Right atrium auricular region (tissue), 2 donors: Measurements from ENCODE around the gene SKA1. TPM values are rescaled to one million over a fixed set of nuclear protein-coding genes. Genes with fewer than 3 reads are reported as not detected.

Experiments
- DNase-seq: peaks from one replicate; pipeline ENCODE4 v3.0.0-alpha.2; 2019; ENCODE audit warnings: low spot score
- H3K27ac ChIP-seq, 2 donors: fragments of 200-600 bp; sonication (generic); 1 replicate in 1 of 2; 2 replicates in 1 of 2; pipeline ENCODE4 v1.5.1; 2016 to 2019
- H3K27me3 ChIP-seq, 2 donors: fragments of 200-600 bp; sonication (generic); one replicate each; pipeline versions ENCODE4 v1.5.1 to v1.6.0; 2017 to 2019
- H3K36me3 ChIP-seq: fragments of 200-600 bp; sonication (generic); one replicate; pipeline ENCODE4 v1.5.1; 2016
- H3K4me1 ChIP-seq, 2 donors: fragments of 200-600 bp; sonication (generic); one replicate each; pipeline versions ENCODE4 v1.5.1 to v1.6.0; 2017 to 2019
- H3K4me3 ChIP-seq, 2 donors: fragments of 200-600 bp; sonication (generic); 1 replicate in 1 of 2; 2 replicates in 1 of 2; pipeline ENCODE4 v1.5.1; 2017 to 2019; ENCODE audit warnings: mild to moderate bottlenecking in 1 of 2, moderate library complexity in 1 of 2
- H3K9me3 ChIP-seq, 2 donors: fragments of 200-600 bp; sonication (generic); one replicate each; pipeline ENCODE4 v1.5.1; 2019
- CTCF ChIP-seq, 2 donors: fragments of 200-600 bp; sonication (generic); IDR thresholded peaks; one replicate each; pipeline ENCODE4 v1.5.1; 2019; ENCODE audit warnings: antibody characterized with exemption in 2 of 2
- total RNA-seq, 2 donors: library from RNA; depleted of rRNA; stranded (reverse); fragments of >200 nt; gene quantifications; one replicate each; pipeline ENCODE4 v1.1.0, GENCODE V29; 2016

SKA1 gene
- total RNA-seq, 2 donors from 2014 or later: 0.78 TPM; not detected in 1

GRCh38 chr18:50356036-50356945, 18.6 kb upstream of the SKA1 start:
- no peaks in the 10 kb centered on the region for H3K9me3 ChIP-seq
- no peak for TF ChIP-seq CTCF (IDR thresholded peaks at IDR 0.05)
- no peaks in the 10 kb centered on the region for H3K4me1 ChIP-seq
- no peaks in the 10 kb centered on the region for H3K36me3 ChIP-seq
- H3K4me3 ChIP-seq: no peak overlapping the region
- no peak for DNase-seq
- no peaks in the 10 kb centered on the region for H3K27me3 ChIP-seq
- no peak overlapping the region for H3K27ac ChIP-seq

- DNase-seq: no peak
- H3K4me3 ChIP-seq: no peak overlapping the region
- no peaks in the 10 kb centered on the region for H3K4me1 ChIP-seq
- no peaks in the 10 kb centered on the region for H3K27me3 ChIP-seq
- H3K36me3 ChIP-seq: no peaks in the 10 kb centered on the region
- TF ChIP-seq CTCF (IDR thresholded peaks at IDR 0.05): no peak
- no peak overlapping the region for H3K27ac ChIP-seq
- H3K9me3 ChIP-seq: no peaks in the 10 kb centered on the region
Observed at GRCh38 chr18:50358844-50359243, 16.0 kb upstream of the SKA1 start.

GRCh38 chr18:50359806-50360205, 15.0 kb upstream of the SKA1 start:
- DNase-seq: no peak
- H3K9me3 ChIP-seq: no peaks in the 10 kb centered on the region
- no peak overlapping the region for H3K4me3 ChIP-seq

GRCh38 chr18:50360611-50361010, 14.2 kb upstream of the SKA1 start:
- no peak overlapping the region for H3K4me3 ChIP-seq
- no peaks in the 10 kb centered on the region for H3K36me3 ChIP-seq
- no peaks in the 10 kb centered on the region for H3K4me1 ChIP-seq
- no peak for DNase-seq
- no peak for TF ChIP-seq CTCF (IDR thresholded peaks at IDR 0.05)
- H3K9me3 ChIP-seq: no peaks in the 10 kb centered on the region
- no peaks in the 10 kb centered on the region for H3K27me3 ChIP-seq
- no peak overlapping the region for H3K27ac ChIP-seq

More at GRCh38 chr18:50359806-50360205, 15.0 kb upstream of the SKA1 start:
- no peak for TF ChIP-seq CTCF (IDR thresholded peaks at IDR 0.05)
- Histone ChIP-seq H3K27ac (no peak overlapping the region), H3K4me1 (no peaks in the 10 kb centered on the region), H3K36me3 (no peaks in the 10 kb centered on the region), H3K27me3 (no peaks in the 10 kb centered on the region)

GRCh38 chr18:50369672-50370071, 5.2 kb upstream of the SKA1 start:
- Histone ChIP-seq H3K4me3 (no peak overlapping the region), H3K9me3 (peaks cover 0 to 15% of the 10 kb centered on the region in 2 donors), H3K4me1 (no peaks in the 10 kb centered on the region), H3K27me3 (no peaks in the 10 kb centered on the region), H3K27ac (no peak overlapping the region), H3K36me3 (no peaks in the 10 kb centered on the region)
- DNase-seq: no peak
- no peak for TF ChIP-seq CTCF (IDR thresholded peaks at IDR 0.05)
